ACC112 (cell line): ENCODE results near the gene MRPL47.
"Not testable (repeated sequence)": the region's sequence is repeated elsewhere in the genome, so short reads cannot be mapped to it uniquely, and the experiment has no call there.

Source experiments
- H2AFZ ChIP-seq: fragments of 200-600 bp; sonication (generic); one replicate; pipeline ENCODE4 v1.6.0; 2017; ENCODE audit warnings: antibody characterized with exemption, low read length; ENCODE audit not compliant: unreplicated experiment
- H3K27ac ChIP-seq: fragments of 200-600 bp; sonication (generic); 2 replicates; pipeline ENCODE4 v1.5.1; 2014; ENCODE audit warnings: low read depth, mild to moderate bottlenecking, antibody characterized with exemption, low read length, moderate library complexity
- H3K27me3 ChIP-seq: fragments of 200-600 bp; sonication (generic); 2 replicates; pipeline ENCODE4 v1.6.1; 2014; ENCODE audit warnings: mild to moderate bottlenecking, antibody characterized with exemption, low read length, moderate library complexity, mixed read lengths; ENCODE audit not compliant: insufficient read depth
- H3K36me3 ChIP-seq: fragments of 200-600 bp; sonication (generic); 2 replicates; pipeline ENCODE4 v1.6.1; 2016; ENCODE audit warnings: mild to moderate bottlenecking, antibody characterized with exemption, low read length, moderate library complexity, mixed read lengths; ENCODE audit not compliant: insufficient read depth
- H3K4me1 ChIP-seq: fragments of 200-600 bp; sonication (generic); one replicate; pipeline ENCODE4 v1.6.1; 2016; ENCODE audit warnings: low read length, mixed read lengths; ENCODE audit not compliant: insufficient read depth, unreplicated experiment, control insufficient read depth
- H3K4me3 ChIP-seq: fragments of 200-600 bp; sonication (generic); 2 replicates; pipeline ENCODE4 v1.5.1; 2014; ENCODE audit warnings: mild to moderate bottlenecking, low read depth, low read length
- H3K79me2 ChIP-seq: fragments of 200-600 bp; sonication (generic); one replicate; pipeline ENCODE4 v1.6.0; 2016; ENCODE audit warnings: low read length; ENCODE audit not compliant: control insufficient read depth, unreplicated experiment, insufficient read depth

Gene MRPL47

DNA sequence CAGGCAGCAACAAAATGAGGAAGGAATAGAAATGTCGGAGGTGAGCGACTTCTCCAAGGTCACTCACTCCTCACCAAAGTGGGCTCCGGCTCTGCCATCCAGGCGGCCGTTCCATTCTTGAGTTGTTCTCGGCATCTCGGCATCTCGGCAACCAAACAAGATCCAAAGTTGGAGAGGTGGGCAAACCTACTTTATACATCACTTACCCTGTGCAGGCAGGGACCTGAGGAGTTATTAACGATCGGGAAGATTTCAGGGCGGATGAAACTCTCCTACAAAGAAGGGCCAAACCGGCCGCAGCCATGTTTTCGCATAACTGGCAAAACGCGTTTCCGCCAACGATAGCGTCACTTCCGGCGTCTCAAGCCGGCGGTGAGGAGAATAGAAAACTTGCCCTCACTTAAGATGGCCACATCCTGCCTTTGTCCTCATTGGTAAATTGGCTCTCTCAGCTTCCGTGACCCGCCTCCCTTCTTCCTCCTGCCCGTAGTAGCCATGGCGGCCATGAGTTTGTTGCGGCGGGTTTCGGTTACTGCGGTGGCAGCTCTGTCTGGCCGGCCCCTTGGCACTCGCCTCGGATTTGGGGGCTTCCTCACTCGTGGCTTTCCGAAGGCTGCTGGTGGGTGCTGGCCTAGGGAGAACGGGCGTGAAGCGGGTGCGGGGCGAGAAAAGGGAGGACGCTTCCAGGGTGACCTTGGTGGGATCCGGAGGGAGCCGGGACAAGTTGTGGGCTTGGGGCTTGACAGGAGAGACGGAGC is at the start of gene MRPL47, which contains the start of gene NDUFB5:
TSS of gene MRPL47 (minus strand) at position 318 of the 758 bp plus-strand sequence. CDS start at position 304, 14 bp downstream.
TSS of gene NDUFB5 (plus strand) at position 474 of the 758 bp plus-strand sequence. CDS start at position 496, 22 bp downstream.
- Histone ChIP-seq H3K36me3 (peaks cover 4% of the 10 kb centered on the region), H2AFZ (peak within 1 kb of the TSS; percentile 99), H3K27me3 (no peaks in the 10 kb centered on the region), H3K4me3 (peak within 1 kb of the TSS; percentile 98), H3K79me2 (peaks cover 65% of the 10 kb centered on the region), H3K4me1 (peaks cover 10% of the 10 kb centered on the region), H3K27ac (peak within 1 kb of the TSS; percentile 81)

DNA sequence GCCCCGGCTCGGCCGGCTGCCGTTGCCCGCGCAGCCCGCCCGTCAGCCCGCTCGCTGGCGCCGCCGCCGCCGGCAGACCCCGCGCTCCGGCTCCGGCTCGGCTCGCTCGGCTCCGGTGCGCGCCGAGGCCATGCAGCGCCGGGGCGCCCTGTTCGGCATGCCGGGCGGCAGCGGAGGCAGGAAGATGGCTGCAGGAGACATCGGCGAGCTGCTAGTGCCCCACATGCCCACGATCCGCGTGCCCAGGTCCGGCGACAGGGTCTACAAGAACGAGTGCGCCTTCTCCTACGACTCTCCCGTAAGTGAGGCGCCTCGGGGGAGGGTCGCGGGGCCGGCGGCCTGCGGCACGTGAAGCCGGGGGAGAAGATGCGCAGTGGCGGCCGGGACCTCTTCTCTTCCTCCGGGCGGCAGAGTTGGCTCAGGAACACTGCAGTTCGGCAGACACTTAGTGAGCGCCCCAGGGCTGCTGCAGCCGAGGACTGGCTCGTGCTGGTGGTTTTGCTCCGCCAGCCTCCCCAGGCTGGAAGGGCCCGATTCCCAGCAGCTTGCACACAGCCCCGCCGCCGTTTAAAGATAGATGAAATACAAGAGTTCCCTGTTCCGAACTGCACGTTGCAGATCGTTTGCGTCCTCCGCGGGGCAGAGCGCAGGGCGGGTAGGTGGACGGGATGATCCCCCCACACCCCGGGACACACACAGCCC is 48.8 kb upstream of the MRPL47 start:
- peak overlapping the region; percentile 67; the same call in 1 of the 2 replicates for H3K27ac ChIP-seq

DNA sequence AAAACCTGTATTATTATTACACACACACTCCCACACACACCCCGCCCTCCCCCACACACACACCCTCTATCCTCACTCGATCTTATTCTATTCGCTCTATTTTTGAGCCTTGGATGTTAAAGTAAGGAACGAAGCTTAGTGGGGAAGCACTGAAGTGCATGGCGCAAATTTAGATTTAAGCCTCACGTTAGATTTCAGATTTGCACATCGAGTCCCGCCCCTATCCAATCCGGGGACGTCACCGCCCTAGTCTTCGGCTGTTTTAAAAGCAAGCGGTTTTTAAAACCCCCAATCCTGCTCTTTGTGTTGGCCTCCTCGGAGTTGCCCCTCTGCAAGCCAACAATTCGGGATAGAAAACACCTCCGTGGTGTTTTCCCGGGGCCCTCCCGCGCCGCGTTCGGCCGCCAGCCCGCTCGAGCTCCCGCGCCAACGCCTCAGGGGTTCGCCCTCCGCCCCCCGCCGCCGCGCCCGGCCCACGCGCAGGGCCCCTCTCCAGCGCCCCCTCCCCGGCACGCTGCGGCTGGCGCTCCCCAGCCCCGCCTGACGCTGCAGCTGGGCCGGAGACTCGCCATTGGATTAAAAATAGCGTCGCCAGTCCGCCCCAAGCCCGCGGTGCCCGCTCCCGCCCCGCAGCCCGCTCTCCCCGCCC is 48.1 kb upstream of the MRPL47 start, which contains the start of gene USP13:
TSS of gene USP13 (plus strand) at position 594 of the 649 bp plus-strand sequence. CDS start 186 bp downstream, outside the sequence.
- Histone ChIP-seq H3K4me1 (peaks cover 11% of the 10 kb centered on the region), H2AFZ (peak within 1 kb of the TSS; percentile 92), H3K27ac (peak within 1 kb of the TSS; percentile 67), H3K4me3 (peak within 1 kb of the TSS; percentile 98), H3K27me3 (no peaks in the 10 kb centered on the region), H3K79me2 (peaks cover 32% of the 10 kb centered on the region), H3K36me3 (no peaks in the 10 kb centered on the region; the same call in 1 of the 2 replicates)

More for the DNA sequence above, 48.8 kb upstream of the MRPL47 start:
- Histone ChIP-seq H2AFZ (peak overlapping the region; percentile 92), H3K36me3 (no peaks in the 10 kb centered on the region; the same call in 1 of the 2 replicates), H3K79me2 (peaks cover 35% of the 10 kb centered on the region), H3K4me1 (peaks cover 11% of the 10 kb centered on the region), H3K4me3 (peak overlapping the region; percentile 98), H3K27me3 (no peaks in the 10 kb centered on the region)

DNA sequence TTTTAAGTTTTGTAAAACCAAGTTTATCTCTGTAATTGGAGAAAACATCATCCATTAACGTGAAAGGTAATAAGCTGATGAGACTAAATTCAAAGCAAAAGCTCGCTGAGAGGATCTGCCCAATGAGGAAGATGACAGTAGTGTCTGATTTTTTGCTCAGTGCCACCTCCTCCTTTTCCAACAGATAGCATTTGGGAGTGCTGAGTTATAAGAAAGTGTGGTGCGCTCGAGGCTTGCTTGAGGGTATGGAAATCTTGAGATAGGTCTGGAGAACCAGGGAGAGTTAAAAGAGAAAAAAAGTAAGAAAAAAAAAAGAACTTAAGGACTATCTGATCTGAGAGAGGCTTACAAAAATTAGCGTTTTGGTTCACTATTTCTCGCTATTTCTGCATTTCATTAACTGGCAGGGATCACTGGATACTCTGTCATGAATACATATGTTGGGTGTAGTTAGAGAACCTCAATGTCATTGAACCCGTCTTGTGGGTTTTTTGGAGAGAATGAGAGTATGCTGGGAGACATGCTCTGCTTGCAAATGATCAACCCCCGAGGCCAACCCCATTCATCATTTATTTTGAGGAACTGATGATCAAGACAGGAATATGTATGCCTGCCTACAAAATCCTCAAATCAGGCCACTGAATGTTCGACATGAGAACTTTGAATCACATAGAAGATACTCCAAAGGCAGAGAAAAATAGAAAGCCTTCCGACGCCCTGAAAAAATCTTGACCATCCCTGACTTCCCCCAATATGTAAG is 47.4 kb upstream of the MRPL47 start:
- Histone ChIP-seq H3K4me1 (peaks cover 11% of the 10 kb centered on the region), H3K27ac (peak overlapping the region; percentile 67; the same call in 1 of the 2 replicates), H3K36me3 (no peaks in the 10 kb centered on the region; the same call in 1 of the 2 replicates), H3K27me3 (no peaks in the 10 kb centered on the region), H3K79me2 (peaks cover 30% of the 10 kb centered on the region), H3K4me3 (peak overlapping the region; percentile 98), H2AFZ (peak overlapping the region; percentile 90)

DNA sequence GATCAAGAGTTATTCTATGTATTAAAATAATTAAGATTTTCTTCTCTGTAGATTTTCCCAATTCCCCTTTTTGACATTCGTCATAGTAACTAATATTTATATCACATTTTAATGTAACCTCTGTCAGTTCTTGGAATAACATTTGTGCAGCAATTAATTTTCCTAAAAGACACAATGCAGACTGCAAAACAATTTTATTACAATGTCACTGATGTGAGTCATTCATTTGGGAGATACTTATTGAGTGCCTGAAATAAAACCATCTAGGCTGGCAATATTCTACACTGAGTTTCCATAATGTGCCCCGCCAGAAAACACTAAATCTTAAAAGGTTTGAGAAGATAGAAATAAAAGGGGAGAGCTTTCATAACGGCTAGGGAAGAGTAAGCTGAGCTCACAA is 41.7 kb upstream of the MRPL47 start:
- H2AFZ ChIP-seq: no peak overlapping the region
- H3K27me3 ChIP-seq: no peaks in the 10 kb centered on the region
- H3K79me2 ChIP-seq: no peaks in the 10 kb centered on the region
- H3K36me3 ChIP-seq: no peaks in the 10 kb centered on the region
- no peak overlapping the region for H3K27ac ChIP-seq
- no peak overlapping the region for H3K4me3 ChIP-seq
- H3K4me1 ChIP-seq: no peaks in the 10 kb centered on the region

DNA sequence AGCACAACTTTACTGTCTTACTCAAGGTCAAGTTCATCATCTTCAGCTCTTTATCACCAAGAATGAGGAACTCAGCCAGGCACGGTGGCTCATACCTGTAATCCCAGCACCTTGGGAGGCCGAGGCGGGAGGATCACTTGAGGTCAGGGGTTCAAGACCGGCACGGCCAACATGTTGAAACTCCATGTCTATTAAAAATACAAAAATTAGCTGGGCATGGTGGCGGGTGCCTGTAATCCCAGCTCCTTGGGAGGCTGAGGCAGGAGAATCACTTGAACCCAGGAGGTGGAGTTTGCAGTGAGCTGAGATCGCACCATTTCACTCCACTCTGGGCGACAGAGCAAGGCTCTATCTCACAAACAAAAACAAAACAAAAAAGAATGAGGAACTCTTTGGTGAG is 39.4 kb upstream of the MRPL47 start:
- not testable (repeated sequence) for H2AFZ ChIP-seq, H3K36me3 ChIP-seq, H3K27me3 ChIP-seq, H3K4me1 ChIP-seq, H3K79me2 ChIP-seq, H3K4me3 ChIP-seq, H3K27ac ChIP-seq

DNA sequence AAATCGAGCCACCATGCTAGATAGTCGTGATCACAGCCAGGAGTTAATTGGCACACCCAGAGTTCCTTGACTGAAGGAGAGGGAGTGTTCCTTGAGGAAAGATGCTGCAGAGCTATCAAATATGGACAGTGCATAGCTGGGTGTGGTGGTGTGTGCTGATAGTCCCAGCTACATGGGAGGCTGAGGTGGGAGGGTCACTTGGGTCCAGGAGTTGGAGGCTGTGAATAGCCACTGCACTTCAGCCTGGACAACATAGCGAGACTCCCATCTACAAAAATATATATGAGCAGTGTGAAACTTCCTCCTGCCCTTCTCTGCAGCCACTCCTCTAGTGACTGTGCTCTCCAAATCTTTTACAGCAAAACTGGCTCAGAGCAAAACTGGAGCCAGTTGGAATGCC is 38.4 kb upstream of the MRPL47 start:
- Histone ChIP-seq H3K27ac (no peak overlapping the region), H2AFZ (no peak overlapping the region), H3K36me3 (no peaks in the 10 kb centered on the region), H3K4me3 (no peak overlapping the region), H3K4me1 (no peaks in the 10 kb centered on the region), H3K79me2 (no peaks in the 10 kb centered on the region), H3K27me3 (no peaks in the 10 kb centered on the region)

DNA sequence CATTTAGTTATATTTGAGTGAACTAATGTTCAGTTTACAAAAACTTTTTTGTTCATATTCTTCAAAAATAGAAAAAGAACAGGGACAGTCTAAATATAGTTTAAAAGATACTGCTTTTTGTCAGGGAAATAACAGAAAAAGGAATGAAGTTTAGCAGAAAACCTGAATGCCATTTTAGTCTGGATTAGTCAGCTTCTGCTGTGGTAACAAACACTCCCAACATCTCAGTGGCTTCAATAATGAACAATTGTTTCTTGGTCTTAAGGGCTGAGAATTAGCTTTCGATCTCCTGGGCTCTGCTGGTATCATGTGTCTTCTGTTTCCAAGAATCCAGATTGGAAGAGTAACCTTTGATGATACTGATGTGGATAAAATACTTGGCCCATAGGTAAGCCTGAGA is 36.0 kb upstream of the MRPL47 start:
- Histone ChIP-seq H3K27ac (no peak overlapping the region), H3K4me3 (no peak overlapping the region), H3K27me3 (no peaks in the 10 kb centered on the region)

DNA sequence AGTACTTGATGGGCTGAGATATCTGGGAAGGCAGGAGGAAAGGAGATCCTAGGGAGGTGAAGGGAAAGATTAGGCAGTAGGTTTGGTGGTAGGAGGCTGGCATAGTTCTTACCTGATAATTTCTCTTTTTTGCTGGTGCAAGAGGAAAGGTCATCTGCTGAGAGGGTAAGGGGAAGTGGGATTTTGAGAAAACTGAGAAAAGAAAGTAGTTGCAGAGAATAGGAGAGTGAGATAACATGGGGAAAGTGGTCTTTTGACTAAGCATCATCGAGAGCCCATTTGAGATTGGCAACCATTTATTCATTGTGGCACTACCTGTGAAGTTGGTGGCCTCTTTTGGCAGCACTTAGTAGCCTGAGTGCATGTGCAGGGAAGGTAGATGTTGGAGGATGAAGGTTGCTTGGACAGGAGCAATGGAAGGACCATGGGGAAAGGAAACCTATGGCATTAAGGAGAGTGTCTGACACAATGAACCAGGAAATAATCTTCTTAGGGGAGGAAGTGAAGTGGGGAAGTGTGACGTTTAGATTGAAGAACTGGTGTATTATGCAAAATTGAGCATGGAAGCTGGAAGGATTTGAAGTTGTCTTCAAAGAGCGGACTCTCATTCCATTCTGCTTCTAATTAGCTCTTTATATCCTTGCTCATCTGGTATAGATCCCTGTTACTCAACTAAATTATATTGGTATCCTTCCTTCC is 26.5 kb upstream of the MRPL47 start:
- Histone ChIP-seq H3K27me3 (no peaks in the 10 kb centered on the region), H3K36me3 (0 out of 2 replicates have a peak, but pooled peaks cover under 1% of the 10 kb centered on the region), H3K4me1 (no peaks in the 10 kb centered on the region), H2AFZ (no peak overlapping the region), H3K4me3 (no peak overlapping the region), H3K27ac (no peak overlapping the region), H3K79me2 (no peaks in the 10 kb centered on the region)

More for the DNA sequence above, 36.0 kb upstream of the MRPL47 start:
- H2AFZ ChIP-seq: no peak overlapping the region
- H3K36me3 ChIP-seq: no peaks in the 10 kb centered on the region
- no peaks in the 10 kb centered on the region for H3K79me2 ChIP-seq
- no peaks in the 10 kb centered on the region for H3K4me1 ChIP-seq
